ENCODE results near the gene VEZT. TPM values are rescaled to one million over a fixed set of nuclear protein-coding genes. Genes with fewer than 3 reads are reported as not detected.

VEZT gene, protein sequence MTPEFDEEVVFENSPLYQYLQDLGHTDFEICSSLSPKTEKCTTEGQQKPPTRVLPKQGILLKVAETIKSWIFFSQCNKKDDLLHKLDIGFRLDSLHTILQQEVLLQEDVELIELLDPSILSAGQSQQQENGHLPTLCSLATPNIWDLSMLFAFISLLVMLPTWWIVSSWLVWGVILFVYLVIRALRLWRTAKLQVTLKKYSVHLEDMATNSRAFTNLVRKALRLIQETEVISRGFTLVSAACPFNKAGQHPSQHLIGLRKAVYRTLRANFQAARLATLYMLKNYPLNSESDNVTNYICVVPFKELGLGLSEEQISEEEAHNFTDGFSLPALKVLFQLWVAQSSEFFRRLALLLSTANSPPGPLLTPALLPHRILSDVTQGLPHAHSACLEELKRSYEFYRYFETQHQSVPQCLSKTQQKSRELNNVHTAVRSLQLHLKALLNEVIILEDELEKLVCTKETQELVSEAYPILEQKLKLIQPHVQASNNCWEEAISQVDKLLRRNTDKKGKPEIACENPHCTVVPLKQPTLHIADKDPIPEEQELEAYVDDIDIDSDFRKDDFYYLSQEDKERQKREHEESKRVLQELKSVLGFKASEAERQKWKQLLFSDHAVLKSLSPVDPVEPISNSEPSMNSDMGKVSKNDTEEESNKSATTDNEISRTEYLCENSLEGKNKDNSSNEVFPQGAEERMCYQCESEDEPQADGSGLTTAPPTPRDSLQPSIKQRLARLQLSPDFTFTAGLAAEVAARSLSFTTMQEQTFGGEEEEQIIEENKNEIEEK
- 49.3 to 67.5 TPM (median 65.0 TPM) in 5 replicates for total RNA-seq (2022; extraction: Qiagen RNA extraction; ENCODE audit: low read depth)

DNA sequence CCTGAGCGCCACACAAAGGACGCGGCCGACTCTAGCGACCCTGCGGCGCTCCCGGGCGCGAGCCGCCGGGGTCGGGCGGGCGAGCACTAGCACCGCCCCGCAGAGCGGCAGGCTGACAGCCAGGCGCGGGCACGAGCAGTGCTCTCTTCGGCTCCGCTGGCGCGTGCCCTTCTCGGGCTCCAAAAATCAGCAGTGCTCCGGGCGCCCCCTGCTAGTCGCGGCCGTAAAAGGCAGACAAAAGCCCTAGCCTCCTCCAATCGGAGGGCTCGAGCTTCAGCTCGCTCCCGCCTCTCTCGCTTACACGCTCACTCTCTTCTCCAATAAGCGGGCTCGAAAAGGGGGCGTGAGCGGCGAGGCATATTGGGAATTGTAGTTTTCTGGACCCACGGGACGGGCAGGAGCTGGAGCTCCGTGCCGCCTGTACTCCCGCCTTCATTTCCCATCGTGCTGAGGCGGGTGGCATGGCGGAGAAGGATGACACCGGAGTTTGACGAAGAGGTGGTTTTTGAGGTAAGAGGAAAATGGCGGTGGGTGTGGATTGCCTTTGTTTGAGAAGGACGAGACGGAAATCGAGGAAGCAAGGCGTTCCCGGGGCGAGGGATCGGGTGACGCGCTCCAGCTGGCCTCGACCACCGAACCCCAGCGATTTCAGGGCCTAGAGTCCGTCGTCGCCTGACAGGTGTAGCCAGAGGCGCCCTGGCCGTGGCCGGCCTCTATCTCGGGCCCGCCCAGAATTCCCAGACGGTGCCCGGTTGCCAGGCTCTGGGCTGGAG lies at the start of gene VEZT, which contains the start of gene FGD6:
Gene VEZT, plus strand, starts transcription at position 431 of the 773 bp plus-strand sequence. Its CDS starts 44 bp downstream, at position 475.
Gene FGD6, minus strand, starts transcription at position 91 of the 773 bp plus-strand sequence. CDS start 227 bp downstream, outside the sequence.

Other genes starting within 250 kb of the VEZT start
- 138 to 172 TPM (median 146 TPM) in 5 replicates for gene NDUFA12, start 214.1 kb upstream of the VEZT start, total RNA-seq (2022; extraction: Qiagen RNA extraction; ENCODE audit: low read depth)
- 22.7 to 29.0 TPM (median 26.6 TPM) in 5 replicates for gene NR2C1, start 144.2 kb upstream of the VEZT start, total RNA-seq (2022; extraction: Qiagen RNA extraction; ENCODE audit: low read depth)
- gene FGD6, start 340 bp upstream of the VEZT start, total RNA-seq (2022; extraction: Qiagen RNA extraction; ENCODE audit: low read depth) = 12.5 to 17.3 TPM (median 15.1 TPM) in 5 replicates